ENCODE results near the gene MXI1. TPM values are rescaled to one million over a fixed set of nuclear protein-coding genes. Genes with fewer than 3 reads are reported as not detected.

Gene MXI1
- total RNA-seq, 2 donors from 2014 or later = 31.3 to 55.4 TPM

DNA sequence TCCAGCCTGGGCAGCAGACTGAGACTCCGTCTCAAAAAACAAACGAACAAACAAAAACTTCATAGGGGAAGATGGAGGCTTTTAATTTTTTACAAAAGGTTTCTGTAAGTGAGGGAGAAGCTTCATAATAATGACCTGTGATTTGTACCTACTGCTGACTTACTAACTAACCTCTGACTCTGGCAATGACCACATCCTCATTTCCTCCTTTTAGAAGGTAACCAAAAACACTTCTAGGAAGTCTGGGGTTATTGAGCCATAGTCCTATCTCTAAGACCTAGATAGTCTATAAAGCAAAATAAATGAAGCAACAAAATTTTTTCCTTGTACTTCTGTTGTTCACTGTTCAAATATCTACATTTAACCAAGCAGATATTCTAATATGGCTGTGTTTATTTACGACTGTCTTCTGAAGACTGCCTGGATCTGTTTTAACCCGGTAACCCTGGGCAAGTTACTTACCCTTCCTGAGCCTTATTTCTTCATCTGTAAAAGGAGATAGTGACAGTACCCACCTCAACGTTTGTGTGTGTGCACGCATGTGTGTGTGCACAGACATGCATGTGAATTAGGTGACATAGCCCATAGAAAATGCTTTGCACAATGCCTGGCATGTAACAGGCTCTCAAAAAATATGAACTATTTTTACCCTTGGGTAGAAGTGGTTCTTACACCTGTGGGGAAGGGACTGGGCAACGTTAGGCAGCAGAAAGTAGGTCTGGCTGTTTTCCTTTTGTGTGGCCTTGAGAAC lies 128.1 kb downstream of the MXI1 start:
- Histone ChIP-seq H3K27ac (ENCODE audit: low read depth, low read length) (peak overlapping the region; percentile 7), H3K9ac (ENCODE audit: extremely low read depth, low read length, poor library complexity, severe bottlenecking) (no peak overlapping the region), H3K27me3 (ENCODE audit: control insufficient read depth, insufficient read depth, low read length, poor library complexity, severe bottlenecking) (no peaks in the 10 kb centered on the region), H3K36me3 (ENCODE audit: control insufficient read depth, insufficient read depth, low read length) (no peaks in the 10 kb centered on the region), H3K4me3 (ENCODE audit: low read length) (no peak overlapping the region), H3K9me3 (ENCODE audit: control insufficient read depth, low read length) (peaks cover 12% of the 10 kb centered on the region), H3K4me1 (ENCODE audit: control insufficient read depth, insufficient read depth, low read length) (no peaks in the 10 kb centered on the region)
- peaks cover 20% of the 10 kb centered on the region for H3K9me3 Mint-ChIP-seq
- DNase-seq = no peak
- 74 to 78% methylated on average over 7 of the region's 7 CpGs for WGBS, 2 experiments (ENCODE audit: insufficient coverage in 1 of 2, insufficient read length in 1 of 2)
- TF ChIP-seq, protein P1, sequence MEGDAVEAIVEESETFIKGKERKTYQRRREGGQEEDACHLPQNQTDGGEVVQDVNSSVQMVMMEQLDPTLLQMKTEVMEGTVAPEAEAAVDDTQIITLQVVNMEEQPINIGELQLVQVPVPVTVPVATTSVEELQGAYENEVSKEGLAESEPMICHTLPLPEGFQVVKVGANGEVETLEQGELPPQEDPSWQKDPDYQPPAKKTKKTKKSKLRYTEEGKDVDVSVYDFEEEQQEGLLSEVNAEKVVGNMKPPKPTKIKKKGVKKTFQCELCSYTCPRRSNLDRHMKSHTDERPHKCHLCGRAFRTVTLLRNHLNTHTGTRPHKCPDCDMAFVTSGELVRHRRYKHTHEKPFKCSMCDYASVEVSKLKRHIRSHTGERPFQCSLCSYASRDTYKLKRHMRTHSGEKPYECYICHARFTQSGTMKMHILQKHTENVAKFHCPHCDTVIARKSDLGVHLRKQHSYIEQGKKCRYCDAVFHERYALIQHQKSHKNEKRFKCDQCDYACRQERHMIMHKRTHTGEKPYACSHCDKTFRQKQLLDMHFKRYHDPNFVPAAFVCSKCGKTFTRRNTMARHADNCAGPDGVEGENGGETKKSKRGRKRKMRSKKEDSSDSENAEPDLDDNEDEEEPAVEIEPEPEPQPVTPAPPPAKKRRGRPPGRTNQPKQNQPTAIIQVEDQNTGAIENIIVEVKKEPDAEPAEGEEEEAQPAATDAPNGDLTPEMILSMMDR (conservative IDR thresholded peaks at IDR 0.05) = no peak
- H3K36me3 Mint-ChIP-seq (ENCODE audit: low read depth) = peaks cover 10% of the 10 kb centered on the region
- no peak overlapping the region for H3K4me3 Mint-ChIP-seq
- H3K4me1 Mint-ChIP-seq = peaks cover 12% of the 10 kb centered on the region
- H3K27me3 Mint-ChIP-seq (ENCODE audit: insufficient read depth) = no peaks in the 10 kb centered on the region
- no peak overlapping the region for H3K27ac Mint-ChIP-seq

DNA sequence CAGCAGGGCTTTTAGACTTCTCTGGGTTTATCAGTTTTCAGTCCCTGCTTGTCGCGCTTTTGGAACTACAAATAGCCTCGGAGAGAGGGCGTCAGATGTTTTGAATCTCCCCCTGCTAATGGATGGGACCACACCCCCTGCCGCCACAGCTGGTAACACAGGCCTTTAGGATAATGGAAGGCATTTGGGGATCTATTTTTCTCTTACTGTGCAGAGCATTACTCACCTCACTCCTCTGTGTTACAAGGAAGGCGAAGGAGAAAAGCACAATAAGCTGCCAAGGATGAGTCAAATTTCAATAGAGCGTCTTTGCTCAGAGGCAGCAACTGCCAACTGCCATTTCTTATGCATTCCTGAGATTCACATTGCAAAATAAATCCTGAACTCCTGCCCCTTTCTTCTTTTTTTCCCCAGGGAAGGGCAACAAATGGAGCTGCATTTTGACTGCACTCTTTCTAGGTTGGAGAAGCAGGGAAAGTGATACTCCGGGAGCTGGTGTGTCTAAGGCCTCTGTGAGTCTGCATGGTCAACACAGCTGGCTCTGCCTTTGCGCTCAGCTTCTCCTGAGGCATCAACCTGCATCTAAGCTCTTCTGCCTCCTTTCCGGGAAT lies 128.8 kb downstream of the MXI1 start:
- TF ChIP-seq, protein P1 (conservative IDR thresholded peaks at IDR 0.05) = peak; percentile 40
- WGBS, 2 experiments (ENCODE audit: insufficient coverage in 1 of 2, insufficient read length in 1 of 2) = 45 to 53% methylated on average over 9 to 10 of the region's 10 CpGs
- H3K27ac Mint-ChIP-seq = no peak overlapping the region

More for the DNA sequence above, 128.8 kb downstream of the MXI1 start:
- H3K9ac ChIP-seq (ENCODE audit: extremely low read depth, low read length, poor library complexity, severe bottlenecking) = no peak overlapping the region
- DNase-seq = peak; percentile 80
- H3K4me1 Mint-ChIP-seq = peaks cover 12% of the 10 kb centered on the region
- H3K9me3 Mint-ChIP-seq = peaks cover 14% of the 10 kb centered on the region
- H3K36me3 Mint-ChIP-seq (ENCODE audit: low read depth) = peaks cover 6% of the 10 kb centered on the region
- peak overlapping the region; percentile 7 for H3K27ac ChIP-seq (ENCODE audit: low read depth, low read length)
- H3K27me3 Mint-ChIP-seq (ENCODE audit: insufficient read depth) = no peaks in the 10 kb centered on the region
- H3K36me3 ChIP-seq (ENCODE audit: control insufficient read depth, insufficient read depth, low read length) = no peaks in the 10 kb centered on the region
- H3K27me3 ChIP-seq (ENCODE audit: control insufficient read depth, insufficient read depth, low read length, poor library complexity, severe bottlenecking) = no peaks in the 10 kb centered on the region
- H3K4me3 ChIP-seq (ENCODE audit: low read length) = no peak overlapping the region
- H3K4me1 ChIP-seq (ENCODE audit: control insufficient read depth, insufficient read depth, low read length) = no peaks in the 10 kb centered on the region
- H3K4me3 Mint-ChIP-seq = no peak overlapping the region
- peaks cover 5% of the 10 kb centered on the region for H3K9me3 ChIP-seq (ENCODE audit: control insufficient read depth, low read length)

Other genes with a start within 250 kb of the MXI1 start
- gene ADD3, start 199.6 kb upstream of the MXI1 start, total RNA-seq = 100 to 1,000 TPM; 183 to 241 TPM
- gene SMNDC1, start 97.3 kb downstream of the MXI1 start, total RNA-seq = 10 to 100 TPM; 52.9 to 65.6 TPM